ENCODE measurements around the gene ZBTB4.

Gene ZBTB4

DNA sequence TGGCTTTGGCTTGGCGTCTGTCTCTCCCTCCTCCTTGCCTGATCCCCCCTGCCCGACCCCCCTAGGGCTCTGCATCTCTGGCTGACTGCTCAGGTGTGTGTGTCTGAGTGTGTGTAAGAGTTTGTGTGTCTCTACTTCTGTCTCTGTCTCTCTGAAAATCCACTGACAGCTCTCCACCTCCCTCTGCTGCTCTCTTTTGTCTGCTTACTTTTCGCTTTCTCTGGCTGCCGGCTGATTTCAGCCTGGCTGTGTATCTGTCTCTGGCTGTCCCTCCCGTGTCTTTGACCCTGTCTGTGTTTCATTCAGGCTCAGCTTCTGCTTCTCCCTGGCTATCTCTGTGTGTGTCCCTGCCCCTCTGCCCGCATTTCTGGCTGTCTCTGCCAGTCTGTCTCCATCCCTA, 63.1 kb downstream of the ZBTB4 start:
- no peak for DNase-seq

- DNase-seq = no peak
These were observed 63.6 kb downstream of the ZBTB4 start for GRCh38 chr17:7415784-7416183.

GRCh38 chr17:7414837-7415236, 64.6 kb downstream of the ZBTB4 start:
- no peak for DNase-seq

DNA sequence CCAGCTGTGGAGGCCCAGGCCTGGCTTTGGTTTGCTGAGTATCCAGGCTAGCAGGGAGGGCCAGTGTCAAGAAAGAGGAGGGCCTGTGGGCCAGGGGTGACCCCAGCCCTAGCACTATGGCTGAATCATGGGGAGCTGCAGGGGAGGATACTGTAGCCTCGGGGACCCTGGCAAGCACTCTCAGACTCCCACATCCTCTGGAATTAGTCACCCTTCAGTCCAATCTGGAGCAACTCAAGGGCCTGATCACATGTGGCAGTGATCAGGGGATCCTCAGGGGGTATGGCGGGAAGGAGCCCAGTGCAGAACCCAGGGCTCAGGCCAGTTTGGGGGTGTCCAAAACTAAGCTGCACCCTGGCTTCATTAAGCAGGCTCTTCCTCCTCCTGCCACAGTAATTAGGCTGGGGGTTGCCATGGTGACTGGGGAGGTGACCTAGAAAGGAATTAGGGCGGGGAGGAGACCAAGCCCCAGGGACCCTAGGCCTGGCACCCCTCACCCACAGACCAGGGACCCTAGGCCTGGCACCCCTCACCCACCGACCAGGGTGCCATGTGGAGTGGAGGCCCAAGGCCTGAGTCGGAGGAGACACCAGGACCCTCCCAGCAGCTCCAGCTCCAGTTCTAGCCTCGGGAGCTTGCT, 66.0 kb downstream of the ZBTB4 start:
- DNase-seq = no peak

DNA sequence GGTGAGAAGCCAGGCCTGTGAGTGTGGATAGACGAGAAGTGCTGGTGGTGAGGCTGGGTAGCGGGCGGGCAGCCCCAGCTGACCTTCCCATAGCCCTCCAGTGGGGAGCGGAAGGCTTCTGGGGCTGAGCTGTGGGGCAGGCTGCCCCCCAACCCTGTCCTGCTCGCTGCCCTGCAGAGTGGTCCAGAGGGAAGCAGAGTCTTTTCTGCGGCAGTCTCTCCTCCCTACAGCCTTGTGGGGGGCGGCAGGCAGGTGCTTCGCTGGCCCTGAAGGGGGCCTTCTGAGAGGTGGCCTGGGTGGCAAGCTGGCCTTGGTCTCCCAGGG, 68.0 kb downstream of the ZBTB4 start:
- DNase-seq = no peak

DNA sequence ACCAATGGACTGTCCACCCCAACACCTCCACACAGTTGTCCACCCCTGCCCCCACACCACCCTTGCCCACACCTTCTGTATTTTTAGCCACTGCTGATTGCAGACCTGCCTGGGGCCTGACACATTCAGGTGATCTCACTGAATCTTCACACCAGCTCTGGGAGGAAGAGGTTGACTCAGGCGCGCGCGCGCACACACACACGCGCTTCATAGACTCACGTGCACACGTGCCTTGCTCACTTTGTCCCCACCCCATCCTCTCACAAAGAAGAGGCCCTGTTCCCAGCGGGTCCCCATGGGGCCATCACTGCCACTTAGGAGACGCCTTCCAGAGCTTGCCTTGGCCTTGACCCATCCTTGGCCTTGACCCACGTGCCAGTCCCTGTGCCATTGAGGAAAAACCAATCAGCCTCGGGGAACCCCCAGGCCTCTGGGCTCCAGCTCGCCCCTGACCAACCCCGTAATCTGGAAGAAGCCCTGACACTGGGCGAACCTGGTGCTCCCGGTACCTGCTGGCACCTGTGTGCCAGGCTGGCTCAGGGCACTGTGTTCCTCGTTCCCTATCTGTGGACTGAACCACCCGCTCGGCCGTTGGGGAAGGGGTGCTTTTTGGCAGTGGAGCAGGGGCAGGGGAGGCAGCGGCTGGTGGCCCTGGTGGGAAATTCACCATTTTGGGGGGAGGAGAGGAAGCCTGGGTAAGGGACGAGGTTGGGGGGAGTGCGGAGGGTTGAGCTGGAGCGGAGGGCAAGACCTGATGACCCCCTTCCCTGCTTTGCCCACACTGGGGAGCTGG, 68.6 kb downstream of the ZBTB4 start:
- no peak for DNase-seq

DNA sequence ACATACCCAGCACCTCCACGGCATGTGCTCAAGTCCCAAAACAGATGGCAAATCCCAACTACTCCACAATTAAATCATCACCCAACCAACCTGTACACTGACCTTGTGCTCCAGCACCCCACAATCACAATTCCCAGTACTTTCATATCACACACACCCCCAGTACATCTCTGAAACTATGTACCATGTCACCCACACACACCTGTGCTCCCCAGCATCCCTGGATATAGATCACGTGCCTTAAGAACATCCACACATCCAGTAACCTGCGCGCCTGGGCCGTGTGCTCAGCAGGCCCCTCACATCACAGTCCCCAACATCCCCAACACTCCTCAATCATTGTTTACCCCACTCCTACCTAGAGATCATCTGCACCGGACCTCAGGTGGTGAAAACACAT, 69.7 kb downstream of the ZBTB4 start:
- DNase-seq = no peak

All from activated CD8-positive, alpha-beta memory T cell treated with anti-CD3 and anti-CD28 coated beads for 24 hours (primary cell).